Measurements from ENCODE around the gene ADM5. TPM values are rescaled to one million over a fixed set of nuclear protein-coding genes. Genes with fewer than 3 reads are reported as not detected.
"Not testable (repeated sequence)": the region's sequence is repeated elsewhere in the genome, so short reads cannot be mapped to it uniquely, and the experiment has no call there.

ADM5 gene
- total RNA-seq, 1 donor from 2014 or later: 4.8 TPM

DNA sequence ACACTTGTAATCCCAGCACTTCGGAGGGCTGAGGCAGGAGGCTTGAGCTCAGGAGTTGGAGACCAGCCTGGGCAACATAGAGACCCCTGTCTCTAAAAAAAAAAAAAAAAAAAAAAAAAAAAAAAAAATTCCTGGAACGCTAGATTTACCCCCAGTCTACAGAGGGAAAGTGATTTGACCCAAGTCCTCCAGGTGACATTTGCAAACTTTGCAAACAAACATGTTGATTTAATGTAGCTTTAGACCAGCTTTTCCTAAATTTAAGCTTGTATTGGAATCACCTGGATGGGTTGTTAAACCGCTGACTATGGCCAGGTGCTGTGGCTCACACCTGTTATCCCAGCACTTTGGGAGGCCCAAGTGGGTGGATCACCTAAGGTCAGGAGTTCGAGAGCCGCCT is 10.0 kb downstream of the ADM5 start:
- intact Hi-C loops (cut with micrococcal nuclease): no loop called here

GRCh38 chr19:49700563-49700962 is 11.2 kb downstream of the ADM5 start:
- intact Hi-C loops (cut with micrococcal nuclease): no loop called here

GRCh38 chr19:49701271-49701786 is 11.9 kb downstream of the ADM5 start:
- intact Hi-C loops (cut with micrococcal nuclease): no loop called here

GRCh38 chr19:49704888-49705642 is 15.7 kb downstream of the ADM5 start:
- intact Hi-C loops (cut with micrococcal nuclease): no loop called here

DNA sequence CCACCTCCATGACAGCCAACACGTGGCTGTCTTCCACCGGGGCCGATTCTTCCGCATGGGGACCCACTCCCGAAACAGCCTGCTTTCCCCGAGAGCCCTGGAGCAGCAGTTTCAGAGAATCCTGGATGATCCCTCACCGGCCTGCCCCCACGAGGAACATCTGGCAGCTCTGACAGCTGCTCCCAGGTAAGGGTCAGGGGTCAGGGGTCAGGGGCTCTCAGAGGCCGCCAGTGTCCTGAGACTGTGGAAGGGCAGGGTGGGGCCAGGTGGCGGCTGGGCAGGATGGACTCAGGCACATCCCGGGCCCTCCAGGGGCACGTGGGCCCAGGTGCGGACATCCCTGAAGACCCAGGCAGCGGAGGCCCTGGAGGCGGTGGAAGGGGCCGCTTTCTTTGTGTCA is 16.5 kb downstream of the ADM5 start:
- intact Hi-C loops (cut with micrococcal nuclease): no loop called here

- intact Hi-C loops (cut with micrococcal nuclease): no loop called here
Measured at GRCh38 chr19:49710372-49710951, 21.1 kb downstream of the ADM5 start.

GRCh38 chr19:49712397-49712859 is 23.0 kb downstream of the ADM5 start:
- intact Hi-C loops (cut with micrococcal nuclease): no loop called here

- intact Hi-C loops (cut with micrococcal nuclease): no loop called here
Measured at GRCh38 chr19:49713236-49713845, 23.9 kb downstream of the ADM5 start.

DNA sequence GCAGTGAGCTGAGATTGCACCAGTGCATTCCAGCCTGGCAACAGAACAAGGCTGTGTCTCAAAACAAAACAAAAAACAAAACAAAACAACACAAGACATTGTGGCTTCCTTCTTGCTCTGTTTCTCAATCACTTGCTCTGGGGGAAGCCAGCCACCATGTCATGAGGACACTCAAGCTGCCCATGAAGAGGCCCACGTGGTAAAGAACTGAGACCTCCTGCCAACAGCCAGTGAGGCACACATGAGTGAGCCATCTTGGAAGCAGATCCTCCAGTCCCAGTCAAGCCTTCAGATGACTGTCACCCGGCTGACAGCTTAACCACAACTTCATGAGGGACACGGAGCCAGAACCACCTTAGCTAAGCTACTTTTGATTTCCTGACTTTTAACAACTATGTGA is 26.8 kb downstream of the ADM5 start:
- intact Hi-C loops (cut with micrococcal nuclease): no loop called here

GRCh38 chr19:49718511-49718910 is 29.1 kb downstream of the ADM5 start:
- intact Hi-C loops (cut with micrococcal nuclease): no loop called here

DNA sequence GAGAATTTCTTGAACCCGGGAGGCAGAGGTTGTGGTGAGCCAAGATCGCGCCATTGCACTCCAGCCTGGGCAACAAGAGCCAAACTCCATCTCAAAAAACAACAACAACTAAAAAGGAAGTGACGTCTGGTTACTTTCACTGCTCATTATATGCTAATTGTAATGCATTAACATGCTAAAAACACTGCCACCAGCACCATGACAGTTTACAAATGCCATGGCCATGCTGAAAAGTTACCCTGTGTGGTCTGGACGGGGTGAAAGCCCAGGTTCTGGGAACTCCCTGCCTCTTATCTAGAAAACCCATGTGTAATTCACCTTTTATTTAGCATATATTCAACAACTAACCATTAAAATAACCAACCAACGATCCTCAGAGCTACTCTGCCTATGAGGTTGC is 29.6 kb downstream of the ADM5 start:
- intact Hi-C loops (cut with micrococcal nuclease): no loop called here

- intact Hi-C loops (cut with micrococcal nuclease): not testable (repeated sequence)
Measured at GRCh38 chr19:49719420-49719819, 30.0 kb downstream of the ADM5 start.

DNA sequence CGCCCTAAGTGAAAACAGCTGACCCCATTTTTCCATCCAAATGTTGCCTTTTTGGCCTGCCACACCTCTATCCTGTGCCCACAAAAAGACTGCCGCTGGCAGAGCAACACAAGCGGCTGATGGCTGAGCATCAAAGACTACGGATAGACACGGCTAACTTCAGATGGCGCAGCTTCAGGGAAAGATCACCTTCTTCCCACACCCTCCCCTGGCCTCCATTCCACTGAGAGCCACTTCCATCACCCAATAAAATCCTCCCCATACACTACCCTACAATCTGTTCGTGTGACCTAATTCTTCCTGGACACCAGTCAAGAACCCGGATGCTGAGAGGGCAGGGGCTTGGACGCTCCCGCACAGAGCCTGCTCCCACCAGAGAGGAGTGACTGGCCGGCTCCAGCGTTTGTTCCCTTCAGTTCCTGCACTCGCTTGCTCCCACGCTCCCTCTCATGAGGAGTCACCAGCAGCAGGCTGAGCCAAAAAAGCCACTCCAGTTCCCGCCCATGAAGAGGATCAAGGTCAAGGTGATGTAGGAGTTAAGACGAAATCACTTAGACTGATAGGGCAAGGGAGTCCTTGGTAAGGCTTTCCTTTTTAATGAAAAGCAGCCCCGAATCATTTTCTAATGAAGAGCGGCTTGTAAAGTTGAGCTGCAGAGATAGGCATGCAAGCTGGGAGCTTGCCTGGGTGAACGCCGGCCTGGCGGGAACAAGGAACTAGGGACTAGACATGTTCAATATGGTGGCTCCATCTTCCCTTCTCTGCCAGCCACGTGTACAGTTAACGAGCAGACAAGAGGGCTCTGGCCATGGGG is 38.0 kb downstream of the ADM5 start:
- intact Hi-C loops (cut with micrococcal nuclease): no loop called here

DNA sequence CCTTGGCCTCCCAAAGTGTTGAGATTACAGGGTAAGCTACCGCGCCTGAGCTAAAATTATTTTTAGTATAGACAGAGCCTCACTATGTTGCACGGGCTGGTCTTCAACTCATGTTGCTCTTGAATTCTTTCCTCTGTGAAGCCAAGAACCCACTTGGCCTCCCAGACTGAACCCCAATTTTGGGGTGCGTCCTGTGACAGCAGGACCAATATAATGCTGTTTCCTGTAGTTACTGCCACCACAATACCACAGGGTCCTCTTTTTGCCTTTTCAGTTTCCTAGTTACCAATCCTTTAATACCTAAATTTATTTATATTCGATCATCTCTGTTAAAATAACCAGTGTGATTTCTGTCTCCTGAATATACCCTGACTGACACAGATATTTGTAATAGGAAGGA is 40.8 kb downstream of the ADM5 start:
- intact Hi-C loops (cut with micrococcal nuclease): no loop called here

DNA sequence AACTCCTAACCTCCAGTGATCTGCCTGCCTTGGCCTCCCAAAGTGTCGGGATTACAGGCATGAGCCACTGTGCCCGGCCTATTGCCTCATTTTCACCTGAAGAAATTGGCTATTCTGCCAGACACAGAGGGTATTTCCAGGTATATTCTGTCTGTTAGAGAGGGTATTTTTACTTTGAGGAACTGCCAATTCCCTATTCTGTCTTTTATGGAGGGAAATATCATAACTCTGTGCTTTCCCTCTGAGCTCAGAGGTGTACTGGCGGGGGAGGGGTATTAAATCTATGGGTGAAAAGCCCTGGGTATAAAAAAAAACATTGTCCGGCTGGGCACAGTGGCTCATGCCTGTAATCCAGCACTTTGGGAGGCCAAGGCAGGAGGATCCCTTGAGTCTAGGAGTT is 48.9 kb downstream of the ADM5 start:
- intact Hi-C loops (cut with micrococcal nuclease): no loop called here

DNA sequence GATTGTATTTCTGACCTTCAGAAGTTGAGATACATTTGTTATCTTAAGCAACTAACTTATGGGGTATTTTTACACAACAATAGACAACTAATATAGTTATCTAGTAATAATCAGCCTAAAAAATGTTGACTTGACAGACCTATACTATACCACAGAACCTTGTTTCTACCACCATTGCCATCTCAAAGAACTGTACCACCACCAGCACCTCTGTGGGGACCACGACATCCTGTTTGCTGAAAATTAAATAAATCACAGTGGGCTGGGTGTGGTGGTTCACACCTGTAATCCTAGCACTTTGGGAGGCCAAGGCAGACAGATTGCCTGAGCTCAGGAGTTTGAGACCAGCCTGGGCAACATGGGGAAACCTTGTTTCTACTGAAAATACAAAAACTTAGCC is 49.7 kb downstream of the ADM5 start:
- intact Hi-C loops (cut with micrococcal nuclease): no loop called here

DNA sequence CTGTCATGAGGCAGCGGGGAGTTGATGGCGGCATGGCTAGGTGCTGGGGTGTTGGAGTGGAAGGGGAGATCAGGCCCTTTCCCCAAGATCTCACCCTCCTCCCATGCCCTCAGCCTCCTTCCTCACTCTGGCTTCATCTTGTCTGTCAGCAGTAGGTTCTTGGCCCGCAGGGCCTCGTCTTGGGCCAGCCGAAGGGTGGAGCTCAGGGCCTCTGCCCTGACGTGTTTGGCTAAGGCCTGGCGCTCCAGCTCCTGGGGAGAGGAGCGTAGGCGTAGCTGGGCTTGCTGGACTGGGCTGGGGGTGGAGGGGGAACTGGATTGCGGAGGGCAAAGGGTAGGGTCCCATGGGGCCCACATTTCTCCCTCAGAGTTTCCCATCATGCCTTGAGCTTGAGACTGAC is 50.5 kb downstream of the ADM5 start:
- intact Hi-C loops (cut with micrococcal nuclease): no loop called here

Measured in T-helper 2 cell treated with Interferon-gamma antibody and Interleukin-4, amounts not matched to agents 100 ng/mL and 5 ng/mL, for 36 hours (primary cell).